Measurements from ENCODE around the gene CASQ1.

CASQ1 gene

DNA sequence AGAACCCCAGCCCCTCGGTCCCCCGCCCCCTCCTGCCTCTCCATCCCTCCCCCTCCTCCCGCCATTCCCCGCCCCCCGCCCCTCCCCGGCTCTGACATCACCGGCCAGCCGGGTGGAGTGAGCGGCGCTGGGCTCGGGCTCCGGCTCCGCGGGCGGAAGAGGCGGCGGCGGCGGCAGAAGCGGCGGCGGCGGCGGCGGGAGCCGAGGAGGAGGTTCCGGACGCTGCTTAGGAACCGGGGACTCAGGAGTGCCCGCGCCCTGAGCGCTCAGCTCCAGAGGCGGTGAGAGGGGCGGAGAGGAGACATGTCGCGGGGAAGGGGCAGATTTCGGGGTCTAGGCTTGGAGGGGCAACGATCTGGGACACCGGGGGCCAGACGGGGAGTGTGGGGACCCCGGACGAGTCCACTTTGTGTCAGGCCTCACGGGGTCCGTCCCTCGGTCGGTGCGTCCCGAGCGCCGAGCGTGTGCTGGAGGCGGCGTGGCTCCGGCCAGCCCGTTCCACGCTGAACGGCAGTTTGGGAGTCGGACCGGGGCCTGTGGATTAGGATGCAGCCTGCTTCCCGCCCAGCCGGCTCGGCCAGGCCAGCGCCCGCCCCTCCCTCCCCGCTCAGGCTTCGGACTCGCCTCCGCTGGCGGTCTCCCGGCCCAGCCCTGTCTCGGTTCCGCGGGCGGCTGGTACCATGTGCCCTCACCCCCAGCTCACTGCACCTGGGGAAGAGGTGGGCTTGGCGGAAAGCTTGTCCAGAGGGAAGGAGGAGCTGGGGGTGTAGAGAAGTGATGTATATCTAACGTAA is 15.1 kb downstream of the CASQ1 start, which contains the start of gene PEA15:
Gene PEA15 (plus strand): TSS at position 143 of the 794 bp plus-strand sequence. CDS start 6,161 bp downstream, outside the sequence.
- DNase-seq: peak; percentile 70 to 72

DNA sequence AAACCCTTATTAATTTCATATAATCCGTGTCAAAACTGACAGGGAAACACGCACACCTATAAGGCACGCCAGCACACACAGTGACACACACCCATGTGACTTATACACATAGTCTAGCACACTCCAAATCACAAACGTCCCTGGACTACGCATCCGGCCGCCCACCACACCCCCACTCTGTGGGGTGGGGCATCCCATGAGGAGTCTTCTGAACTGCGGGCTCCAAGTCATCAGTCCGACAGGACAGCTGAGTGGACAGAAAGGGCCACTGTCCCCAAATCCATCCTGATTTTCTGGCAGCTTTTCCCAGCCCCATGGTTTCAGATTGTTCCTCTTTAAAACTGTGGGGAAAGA is 15.6 kb downstream of the CASQ1 start:
- DNase-seq: peak; percentile 65 to 71

DNA sequence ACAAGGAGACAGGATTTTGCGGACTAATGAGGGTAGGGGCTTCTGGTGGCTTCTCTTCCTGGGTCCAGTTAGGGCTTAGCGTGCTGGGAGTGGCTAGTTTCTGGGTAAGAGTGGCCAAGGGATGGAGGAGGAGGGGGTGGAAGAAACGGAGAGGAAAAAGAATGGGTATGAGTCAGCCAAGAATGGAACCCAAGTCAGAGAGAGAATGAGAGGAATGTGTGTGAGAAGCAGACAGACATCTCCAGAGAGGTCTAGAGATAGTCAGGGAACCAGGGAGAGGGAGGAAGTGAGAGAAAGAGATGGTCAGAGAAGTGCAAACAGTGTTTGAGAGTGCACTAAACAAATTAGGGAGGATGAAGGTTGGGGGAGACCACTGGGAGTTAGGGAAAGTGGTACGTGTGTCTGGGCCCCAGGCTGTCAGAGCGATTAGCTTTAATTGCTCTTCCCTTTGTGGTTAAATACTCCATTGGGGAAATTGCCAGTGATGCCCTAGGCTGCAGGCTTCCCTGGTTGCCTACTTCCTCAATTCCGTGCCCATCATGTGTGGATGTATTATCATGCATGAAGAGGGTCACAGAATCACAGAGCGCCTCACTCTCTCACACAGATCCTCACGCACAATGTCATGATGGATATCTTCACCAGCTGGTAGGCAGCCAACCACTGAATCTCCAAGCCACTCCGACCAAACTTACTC is 16.2 kb downstream of the CASQ1 start:
- DNase-seq: no peak

DNA sequence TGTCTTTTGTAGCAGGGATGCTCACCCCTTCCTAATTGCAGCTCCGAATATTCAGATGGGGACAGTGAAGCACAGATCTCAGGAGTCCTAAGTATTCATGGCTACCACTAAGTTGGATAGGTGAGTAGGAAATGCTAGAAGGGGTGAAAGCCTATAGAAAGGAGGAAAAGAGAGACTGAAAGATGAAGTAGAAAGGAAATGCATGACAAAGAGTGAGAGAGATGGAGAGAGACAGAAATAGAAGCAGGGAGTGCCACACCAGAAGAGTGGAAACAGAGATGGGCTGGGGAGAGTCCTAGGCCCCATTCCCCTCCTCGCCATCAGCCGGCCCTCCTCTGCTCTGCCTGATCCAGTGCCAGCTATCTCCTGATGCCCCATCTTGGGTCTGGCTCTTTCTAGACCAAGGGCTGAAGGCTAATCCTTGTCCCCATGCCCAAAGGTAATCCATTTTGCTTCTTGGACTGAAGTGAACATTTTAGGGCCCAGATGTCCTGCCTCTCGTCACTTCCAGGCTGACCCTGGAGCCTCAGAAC is 16.8 kb downstream of the CASQ1 start:
- no peak for DNase-seq

DNA sequence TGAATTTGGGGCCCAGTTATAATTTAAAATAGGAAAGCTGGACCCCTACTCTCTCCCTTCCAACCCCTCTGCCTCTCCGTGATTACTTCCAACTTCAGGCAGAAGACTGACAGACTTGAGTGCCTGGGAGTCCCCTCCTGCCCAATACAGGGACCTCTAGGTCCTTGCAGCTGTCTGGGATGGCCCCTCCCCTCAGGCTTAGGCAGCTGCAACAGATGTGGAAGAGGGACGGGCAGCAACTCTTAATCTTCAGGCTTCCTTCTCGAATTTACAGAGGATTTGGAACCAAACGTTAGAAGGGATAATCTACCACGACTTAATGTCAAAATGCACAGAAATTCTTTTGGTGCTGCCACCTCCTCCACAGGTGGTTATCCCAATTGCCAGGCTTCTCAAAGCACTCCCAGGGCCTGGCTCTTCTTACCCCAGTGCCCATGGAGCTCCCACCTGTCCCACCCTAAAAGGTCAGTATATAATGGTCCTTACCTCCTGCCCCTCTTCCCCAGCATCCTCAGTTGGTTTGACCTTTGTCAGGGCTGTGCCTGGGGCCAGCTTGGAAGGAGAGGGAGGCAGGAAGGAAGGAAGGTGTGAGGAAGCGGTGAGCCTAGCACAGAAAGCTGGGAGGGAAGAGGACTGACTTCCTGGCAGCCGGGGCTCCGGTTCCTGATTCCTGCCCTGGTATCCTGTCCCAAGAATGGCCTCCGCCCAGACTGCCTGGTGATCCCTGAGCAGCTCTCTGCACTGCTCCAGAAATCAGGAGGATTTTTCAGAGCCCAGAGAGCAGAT is 17.6 kb downstream of the CASQ1 start:
- DNase-seq: no peak

DNA sequence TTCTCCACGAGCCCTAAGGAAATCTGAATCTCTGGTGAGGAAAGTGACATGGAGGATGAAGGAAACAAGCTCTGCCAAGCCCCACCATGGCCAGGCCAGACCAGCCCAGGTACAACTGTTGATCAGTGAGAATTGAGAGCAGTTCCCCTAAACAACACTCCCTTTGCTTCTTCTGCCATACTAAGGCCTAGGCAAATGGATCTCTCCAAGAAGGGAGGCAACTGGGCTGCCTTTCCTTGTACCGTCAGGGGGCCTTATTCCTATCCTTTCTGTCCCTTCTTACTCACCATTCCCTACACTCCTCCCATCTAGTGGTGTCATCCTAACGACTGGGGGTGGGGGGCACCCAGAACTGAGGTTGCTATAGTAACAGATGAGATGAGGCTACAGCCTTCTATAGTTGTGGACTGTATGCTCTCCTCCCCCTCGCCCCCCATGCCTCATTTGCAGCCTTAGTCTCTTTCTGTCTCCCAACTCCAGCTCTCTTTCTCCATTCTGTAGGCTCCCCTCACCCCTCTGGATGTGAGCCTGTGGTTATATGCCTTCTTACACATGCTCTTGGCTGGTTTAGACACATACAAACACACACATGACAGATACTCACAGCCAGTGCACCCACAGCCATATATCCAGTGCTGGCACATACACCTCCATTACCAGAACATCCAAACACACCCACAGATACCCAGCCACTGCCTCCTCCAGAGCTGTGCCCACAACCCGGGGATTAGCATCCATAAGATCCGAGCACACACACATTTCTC is 18.4 kb downstream of the CASQ1 start:
- DNase-seq: no peak

DNA sequence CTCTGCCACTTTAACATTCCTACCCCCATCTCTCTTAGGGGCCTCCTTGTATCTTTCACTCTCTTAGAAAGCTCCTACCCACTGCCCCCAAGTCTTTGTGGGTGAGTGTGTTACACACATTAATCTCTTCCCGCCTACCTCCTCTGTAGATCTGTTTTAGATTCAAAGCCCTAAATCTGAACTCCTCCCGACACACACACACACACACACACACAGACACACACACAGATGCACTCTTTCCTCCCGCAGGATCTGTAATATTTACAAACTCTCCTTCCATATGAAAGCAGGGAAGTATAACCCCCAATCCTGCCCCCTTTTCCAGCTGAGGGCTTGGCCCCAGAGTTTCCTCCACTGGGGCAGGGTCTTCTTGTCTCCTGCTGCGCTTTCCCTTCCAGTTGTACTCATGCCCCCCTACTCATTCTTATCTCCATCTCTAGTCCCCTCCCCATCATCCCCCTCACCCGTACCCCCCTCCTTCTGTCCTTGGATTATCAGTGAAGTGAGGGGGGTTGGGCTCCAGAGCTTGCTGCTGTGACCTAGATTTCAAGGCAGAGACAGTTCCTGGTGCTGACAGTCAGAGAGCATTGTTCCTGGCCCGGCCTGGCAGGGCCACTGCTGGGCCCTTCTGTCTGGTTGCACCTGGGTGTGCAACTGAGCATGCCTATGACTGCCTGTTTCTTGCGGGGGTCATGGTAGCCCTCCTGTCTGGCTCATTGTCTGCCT is 19.1 kb downstream of the CASQ1 start:
- DNase-seq: no peak

DNA sequence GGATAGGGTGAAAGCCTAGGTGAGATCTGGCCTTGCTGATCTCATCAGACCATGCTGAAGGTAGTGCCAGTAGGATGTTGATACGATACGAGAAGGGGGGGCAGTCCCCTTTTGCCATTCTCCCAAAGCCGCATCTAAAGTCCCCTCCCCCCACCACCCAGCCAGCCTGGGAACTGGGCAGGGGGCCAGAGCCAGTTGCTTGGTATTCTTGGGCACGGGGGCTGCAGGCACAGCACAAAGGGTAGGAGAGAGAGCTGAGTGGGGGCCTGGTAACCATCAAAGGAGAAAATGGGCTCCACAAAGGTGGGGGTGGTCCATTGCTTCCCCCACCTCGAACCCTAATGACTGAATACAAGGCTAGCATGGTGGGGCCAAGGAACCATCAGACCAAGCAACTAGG is 20.2 kb downstream of the CASQ1 start:
- no peak for DNase-seq

DNA sequence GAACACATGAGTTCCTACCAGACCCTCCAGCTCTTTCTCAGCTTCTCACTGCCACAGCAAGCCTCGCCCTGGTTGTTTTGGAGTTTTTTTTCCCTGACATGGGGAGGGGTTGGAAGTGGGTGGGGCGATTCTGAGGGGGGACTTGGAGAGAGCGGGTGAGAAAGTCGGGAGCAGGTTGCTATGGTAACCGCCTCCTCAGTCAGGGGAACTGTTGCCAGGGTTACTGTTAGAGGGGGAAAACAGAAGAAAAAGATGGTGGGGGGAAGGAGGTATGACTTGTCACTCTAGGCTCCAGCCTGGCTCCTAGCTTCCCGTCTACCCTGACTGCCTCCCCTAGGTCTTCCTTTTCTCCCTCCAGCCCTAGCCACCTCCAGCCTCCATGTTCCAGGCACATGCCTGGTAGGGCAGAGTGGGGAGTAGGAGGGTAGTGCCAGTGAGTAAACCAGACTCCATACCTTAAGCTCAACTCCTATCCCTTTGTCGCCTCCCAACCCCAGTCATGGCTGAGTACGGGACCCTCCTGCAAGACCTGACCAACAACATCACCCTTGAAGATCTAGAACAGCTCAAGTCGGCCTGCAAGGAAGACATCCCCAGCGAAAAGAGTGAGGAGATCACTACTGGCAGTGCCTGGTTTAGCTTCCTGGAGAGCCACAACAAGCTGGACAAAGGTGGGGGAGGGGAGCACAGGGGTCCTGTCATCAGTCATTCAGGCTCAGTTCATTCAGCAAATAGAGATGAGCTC is 20.8 kb downstream of the CASQ1 start:
- DNase-seq: no peak

DNA sequence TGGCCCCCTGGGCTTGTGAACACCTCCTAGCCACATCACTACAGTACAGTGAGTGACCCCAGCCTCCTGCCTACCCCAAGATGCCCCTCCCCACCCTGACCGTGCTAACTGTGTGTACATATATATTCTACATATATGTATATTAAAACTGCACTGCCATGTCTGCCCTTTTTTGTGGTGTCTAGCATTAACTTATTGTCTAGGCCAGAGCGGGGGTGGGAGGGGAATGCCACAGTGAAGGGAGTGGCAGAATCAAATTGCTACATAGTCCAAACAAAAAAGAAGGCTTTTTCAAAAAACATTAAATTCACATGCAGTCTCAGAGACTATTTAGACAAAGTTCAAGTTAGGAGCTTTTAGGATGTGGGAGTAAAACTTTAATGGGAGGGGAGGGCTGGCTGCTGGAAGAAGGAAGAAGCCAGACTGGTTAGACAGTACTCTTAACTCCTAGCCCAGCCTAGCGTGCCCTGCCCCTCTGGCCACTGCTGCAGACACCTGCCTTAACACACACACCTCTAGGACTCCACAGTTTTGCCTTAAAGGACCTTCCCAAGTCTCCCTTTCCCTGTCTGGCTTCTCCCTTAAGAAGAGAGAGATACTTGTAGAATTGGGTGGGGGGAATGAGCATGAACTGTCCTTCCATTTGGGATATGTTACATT is 24.2 kb downstream of the CASQ1 start:
- no peak for DNase-seq

DNA sequence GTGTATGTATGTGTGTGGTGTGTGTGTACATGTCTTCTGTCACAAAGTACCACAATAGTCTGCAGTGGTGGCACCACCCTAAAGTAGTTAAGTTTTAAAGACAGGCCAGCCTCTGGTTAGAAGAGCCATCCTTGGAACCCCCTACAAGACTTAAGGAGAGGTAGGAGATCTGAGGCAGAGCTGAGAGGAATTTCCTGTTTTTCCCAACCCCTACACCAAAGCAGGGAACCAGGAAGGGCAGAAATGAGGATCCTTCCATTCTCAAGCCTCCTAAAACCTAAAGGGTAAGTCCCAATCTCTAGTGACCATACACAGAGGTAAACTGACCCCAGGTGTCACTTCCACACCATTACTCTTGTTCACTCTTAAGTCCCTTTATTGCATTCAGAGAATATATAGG is 25.9 kb downstream of the CASQ1 start:
- no peak for DNase-seq

DNA sequence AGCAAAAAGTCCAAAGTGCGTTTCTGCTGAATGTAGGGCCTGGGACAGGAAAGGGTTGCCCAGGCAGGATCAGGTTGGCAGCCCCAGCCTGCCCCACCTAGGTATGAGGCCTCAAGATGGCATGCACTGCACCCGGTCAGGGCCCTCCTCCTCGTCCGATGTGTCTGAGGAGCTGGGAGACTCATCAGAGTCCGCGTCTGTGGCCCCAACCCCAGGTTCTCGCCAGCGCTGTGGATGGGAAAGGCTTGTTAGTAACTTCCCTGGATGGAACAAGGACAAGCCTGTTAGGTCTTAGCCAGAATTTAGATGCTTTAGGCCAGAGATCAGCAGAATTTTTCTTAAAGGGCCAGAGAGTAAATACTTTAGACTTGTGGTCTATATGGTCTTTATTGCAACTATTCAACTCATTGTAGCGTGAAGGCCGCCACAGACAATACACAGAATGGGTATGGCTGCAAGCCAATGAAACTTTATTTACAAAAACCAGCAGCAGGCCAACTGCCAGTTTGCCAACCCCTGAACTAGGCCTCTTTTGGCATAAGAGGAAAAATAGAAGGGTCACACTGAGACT is 27.2 kb downstream of the CASQ1 start:
- DNase-seq: no peak

DNA sequence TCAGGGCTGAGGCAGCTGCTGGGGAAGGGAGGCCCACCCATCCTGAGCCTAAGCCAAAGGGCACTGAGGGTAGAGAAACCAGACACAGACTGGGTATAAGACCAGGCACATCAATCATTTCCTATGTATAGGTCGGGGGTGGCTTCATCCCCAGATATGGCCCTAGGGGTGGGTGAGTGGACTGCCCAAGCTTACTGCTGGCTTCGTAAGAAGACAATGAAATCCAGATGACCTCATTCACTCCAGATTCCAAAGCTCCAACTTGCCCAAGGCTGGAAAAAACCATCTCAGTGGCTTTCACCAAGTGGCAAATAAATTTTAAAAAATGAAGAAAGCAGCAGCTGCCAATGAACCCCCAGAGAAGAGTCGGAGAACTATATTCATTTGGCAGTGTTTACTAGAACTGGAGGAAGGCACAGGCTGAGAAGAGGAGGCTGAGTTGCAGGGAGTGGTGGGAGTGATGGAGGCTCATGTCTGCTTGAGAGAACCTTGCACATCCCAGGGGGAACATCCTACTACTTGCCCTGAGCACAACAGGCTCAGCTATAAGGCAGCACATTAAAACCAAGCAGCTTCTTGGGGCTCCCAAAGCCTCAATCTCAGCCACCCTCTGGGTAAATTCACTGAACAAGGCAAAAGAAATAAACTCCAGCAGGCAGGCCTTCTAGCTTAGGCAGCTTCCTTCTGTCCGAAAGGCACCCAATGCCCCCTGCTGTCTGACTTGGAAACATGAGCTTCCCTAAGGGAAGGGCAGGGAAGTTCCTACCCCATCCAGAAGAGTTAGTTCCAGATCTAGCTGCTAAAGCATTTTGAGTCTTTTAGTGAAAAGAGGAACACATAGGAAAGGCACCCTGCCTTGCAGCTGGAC is 28.9 kb downstream of the CASQ1 start:
- DNase-seq: no peak

DNA sequence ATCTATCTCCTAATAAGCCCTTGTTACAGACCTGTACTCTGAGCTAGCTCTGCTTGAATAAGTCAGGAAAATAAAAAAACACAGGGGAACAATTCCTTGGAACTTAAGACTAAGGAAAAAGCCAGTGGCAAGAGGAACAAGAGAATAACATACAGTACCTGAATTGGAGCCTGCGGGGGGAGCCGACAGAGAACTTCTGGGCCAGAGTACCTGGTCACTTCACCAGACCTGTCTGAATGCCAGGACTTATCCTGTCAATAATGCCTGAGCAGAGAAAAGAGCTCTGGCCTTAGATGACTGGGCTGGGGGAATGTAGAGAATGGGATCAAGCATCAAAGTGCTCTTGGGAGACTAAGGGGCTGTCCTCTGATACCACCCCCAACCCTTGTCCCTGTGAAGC is 29.9 kb downstream of the CASQ1 start:
- DNase-seq: no peak

DNA sequence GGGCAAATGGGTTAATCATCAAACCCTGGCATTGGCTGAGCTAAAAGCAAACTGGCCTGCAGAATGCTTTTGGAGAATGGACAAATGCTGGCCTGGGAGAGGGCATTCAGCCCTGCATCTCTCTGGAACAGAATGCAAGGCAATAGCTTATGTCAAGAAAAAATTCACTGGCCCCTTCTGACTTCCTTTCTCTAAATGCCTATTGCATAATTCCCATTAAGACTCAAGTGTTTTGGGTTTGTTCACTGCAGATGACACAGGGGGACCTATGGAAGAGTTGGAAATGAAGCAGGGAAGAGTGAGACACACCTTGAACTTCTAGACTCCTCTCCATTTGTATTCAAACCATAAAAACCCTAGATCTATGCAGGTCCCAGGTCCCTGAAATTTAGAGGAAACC is 30.7 kb downstream of the CASQ1 start:
- DNase-seq: no peak

DNA sequence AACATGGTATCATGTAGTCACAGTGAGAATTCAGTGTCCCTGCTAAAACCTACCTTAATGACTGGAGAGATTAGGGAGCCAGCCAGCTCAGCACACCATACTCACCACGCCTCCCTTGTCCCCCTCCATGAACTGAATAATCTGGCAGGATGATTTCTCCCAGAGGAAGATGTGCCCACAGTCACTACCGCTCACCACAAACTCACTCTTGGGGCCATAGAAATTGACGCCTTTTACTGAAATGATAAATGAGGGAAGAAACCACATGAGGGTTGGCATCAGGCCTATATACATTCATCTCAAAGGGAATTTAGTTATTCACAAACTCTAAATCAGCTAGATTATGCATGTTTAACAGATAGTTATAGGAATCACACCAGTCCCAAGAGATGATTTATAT is 32.2 kb downstream of the CASQ1 start:
- no peak for DNase-seq

DNA sequence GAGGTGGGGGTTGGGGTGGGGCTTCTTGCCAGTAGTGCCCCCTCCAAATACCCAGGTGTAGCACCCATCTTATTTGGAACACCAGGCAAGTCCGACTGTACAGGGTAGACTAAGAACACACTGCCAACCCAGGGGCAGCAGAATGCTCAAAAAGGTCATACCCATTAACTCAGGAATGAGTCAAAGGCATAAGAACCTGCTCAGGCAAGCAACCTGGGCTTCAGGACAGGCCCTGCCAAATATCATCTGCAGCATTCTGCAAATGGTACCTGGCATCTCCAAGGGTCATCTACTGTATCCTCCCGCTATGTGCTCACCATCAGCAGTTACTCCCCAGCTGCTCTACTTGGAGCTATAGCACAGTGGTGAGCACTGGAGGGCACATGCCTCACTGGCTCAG is 34.2 kb downstream of the CASQ1 start:
- DNase-seq: no peak

DNA sequence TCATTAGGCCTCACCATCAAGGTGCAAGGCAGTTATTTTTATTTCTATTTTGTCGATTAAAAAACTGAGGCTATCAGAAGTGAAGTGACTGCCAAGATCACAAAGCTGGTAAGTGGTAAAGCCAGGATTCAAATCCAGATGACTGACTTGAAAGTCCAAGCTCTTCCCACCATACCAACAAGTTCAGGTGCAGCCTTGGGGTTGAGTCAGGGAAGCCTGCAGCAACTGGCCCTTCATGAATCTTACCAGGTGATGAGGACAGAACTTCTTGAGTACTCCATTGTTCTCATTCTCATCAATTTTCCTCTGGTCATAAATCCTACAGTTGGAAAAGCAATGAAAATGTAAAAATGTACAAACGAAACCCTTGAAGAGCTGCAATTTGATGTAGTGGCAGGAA is 35.0 kb downstream of the CASQ1 start:
- DNase-seq: no peak

DNA sequence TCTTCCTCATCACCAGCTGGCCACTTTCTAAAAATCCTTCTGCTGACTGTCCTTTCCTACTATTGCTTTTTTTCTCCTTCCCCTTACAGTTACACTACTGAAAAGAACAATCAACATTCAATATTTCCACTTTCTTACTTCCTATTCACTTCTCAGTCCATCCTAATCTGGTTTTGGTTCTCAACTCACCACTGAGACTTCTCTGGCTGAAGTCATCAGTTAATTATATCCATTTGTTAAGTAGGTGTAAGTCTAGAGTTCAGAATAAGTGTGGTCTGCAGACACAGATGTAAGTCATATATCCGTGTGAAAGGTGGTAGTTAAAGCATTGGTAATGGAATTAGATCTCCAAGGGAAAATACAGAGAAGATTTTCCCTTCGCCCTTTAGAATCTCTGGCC is 36.2 kb downstream of the CASQ1 start:
- no peak for DNase-seq

Data from activated CD4-positive, alpha-beta T cell treated with anti-CD3 and anti-CD28 coated beads for 4 hours (primary cell).